GM23338 (cell line): ENCODE results near the gene RAD51B. TPM values are rescaled to one million over a fixed set of nuclear protein-coding genes. Genes with fewer than 3 reads are reported as not detected.

Experiments
- ATAC-seq: fragments of 200-7000 bp; cut with Tn5 transposase; 3 replicates; pipeline ENCODE4 v1.9.1; 2020
- DNase-seq: peaks from one replicate; pipeline ENCODE4 v3.0.0-alpha.2; 2015; ENCODE audit warnings: low spot score
- H2AFZ ChIP-seq: fragments of 200-600 bp; sonication (generic); 2 replicates; pipeline ENCODE4 v1.8.0; 2016; ENCODE audit warnings: antibody characterized with exemption, mild to moderate bottlenecking, moderate library complexity
- H3F3A ChIP-seq: fragments of 200-600 bp; sonication (generic); replicated peaks from 2 replicates; pipeline ENCODE4 v1.8.0; 2017; ENCODE audit warnings: antibody characterized with exemption, mixed run types, low read depth
- H3K27ac ChIP-seq: fragments of 200-600 bp; sonication (generic); 2 replicates; pipeline ENCODE4 v1.6.1; 2016; ENCODE audit warnings: low read depth
- H3K27me3 ChIP-seq: fragments of 200-600 bp; sonication (generic); 2 replicates; pipeline ENCODE4 v1.8.0; 2016; ENCODE audit warnings: mild to moderate bottlenecking, mixed run types, moderate library complexity; ENCODE audit not compliant: insufficient read depth
- H3K36me3 ChIP-seq: fragments of 200-600 bp; sonication (generic); 2 replicates; pipeline ENCODE4 v1.8.0; 2016; ENCODE audit warnings: mild to moderate bottlenecking; ENCODE audit not compliant: insufficient read depth
- H3K4me1 ChIP-seq: fragments of 200-600 bp; sonication (generic); 2 replicates; pipeline ENCODE4 v1.8.0; 2016; ENCODE audit warnings: mild to moderate bottlenecking, moderate library complexity; ENCODE audit not compliant: insufficient read depth
- H3K4me2 ChIP-seq: fragments of 200-600 bp; sonication (generic); 2 replicates; pipeline ENCODE4 v1.7.1; 2017; ENCODE audit warnings: mixed run types
- H3K4me3 ChIP-seq: fragments of 200-600 bp; sonication (generic); 2 replicates; pipeline ENCODE4 v1.6.1; 2016; ENCODE audit warnings: mixed run types
- H3K79me2 ChIP-seq: fragments of 200-600 bp; sonication (generic); replicated peaks from 2 replicates; pipeline ENCODE4 v1.8.0; 2017; ENCODE audit warnings: mild to moderate bottlenecking; ENCODE audit not compliant: insufficient read depth
- H3K9me2 ChIP-seq: fragments of 200-600 bp; sonication (generic); 2 replicates; pipeline ENCODE4 v1.8.0; 2017; ENCODE audit not compliant: insufficient read depth
- H4K20me1 ChIP-seq: fragments of 200-600 bp; sonication (generic); replicated peaks from 2 replicates; pipeline ENCODE4 v1.8.0; 2017; ENCODE audit warnings: mild to moderate bottlenecking; ENCODE audit not compliant: insufficient read depth
- H3K27ac Mint-ChIP-seq: 2 replicates; pipeline ENCODE4 v1.8.0; 2020; ENCODE audit warnings: inconsistent platforms, mild to moderate bottlenecking, moderate library complexity, mixed read lengths
- H3K27me3 Mint-ChIP-seq: 3 replicates; pipeline ENCODE4 v1.8.0; 2022; ENCODE audit warnings: low read depth, mild to moderate bottlenecking, moderate library complexity, mixed read lengths, inconsistent platforms; ENCODE audit not compliant: insufficient read depth, poor library complexity
- H3K36me3 Mint-ChIP-seq: 3 replicates; pipeline ENCODE4 v1.8.0; 2021; ENCODE audit warnings: low read depth, mild to moderate bottlenecking, inconsistent platforms, moderate library complexity, mixed read lengths
- H3K4me1 Mint-ChIP-seq: 3 replicates; pipeline ENCODE4 v1.8.0; 2020; ENCODE audit warnings: mild to moderate bottlenecking, inconsistent platforms, mixed read lengths
- H3K4me3 Mint-ChIP-seq: 3 replicates; pipeline ENCODE4 v1.8.0; 2021; ENCODE audit warnings: moderate library complexity, mild to moderate bottlenecking, inconsistent platforms, mixed read lengths
- H3K9me3 Mint-ChIP-seq: 3 replicates; pipeline ENCODE4 v1.8.0; 2020; ENCODE audit warnings: moderate library complexity, mild to moderate bottlenecking, inconsistent platforms, mixed read lengths
- CREB1 ChIP-seq: fragments of 250-450 bp; sonication (Bioruptor Pico); IDR thresholded peaks from 2 replicates; pipeline ENCODE4 v1.5.0; 2020; ENCODE audit warnings: low read depth, mild to moderate bottlenecking, moderate library complexity
- EZH2phosphoT487 ChIP-seq: fragments of 200-600 bp; sonication (generic); IDR thresholded peaks from one replicate; pipeline ENCODE4 v1.8.1; 2018; ENCODE audit warnings: antibody characterized with exemption; ENCODE audit not compliant: unreplicated experiment
- JUNB ChIP-seq: IDR thresholded peaks from one replicate; pipeline ENCODE4 v1.6.1; 2016; ENCODE audit warnings: antibody characterized with exemption; ENCODE audit not compliant: unreplicated experiment
- NANOG ChIP-seq: IDR thresholded peaks from 2 replicates; pipeline ENCODE4 v1.6.1; 2016; ENCODE audit warnings: antibody characterized with exemption, borderline replicate concordance
- POLR2AphosphoS5 ChIP-seq: IDR thresholded peaks from 2 replicates; pipeline ENCODE4 v1.6.1; 2016; ENCODE audit warnings: antibody characterized with exemption, low read depth
- ZNF331 ChIP-seq: fragments of 250-450 bp; sonication (Bioruptor Pico); IDR thresholded peaks from 2 replicates; pipeline ENCODE4 v1.5.0; 2020; ENCODE audit warnings: low read depth, mild to moderate bottlenecking, moderate library complexity
- polyA plus RNA-seq: library from polyadenylated mRNA; unstranded; fragments of >200 nt; fragmentation: Nextera tagmentation; extraction: Ambion mirVana; gene quantifications from 2 replicates; pipeline ENCODE4 v1.2.1, GENCODE V29; 2016
- total RNA-seq: library from RNA; depleted of rRNA; stranded (reverse); fragments of >200 nt; shearing (Covaris generic); gene quantifications from 2 replicates; pipeline ENCODE4 v1.2.3, GENCODE V29; 2014
- TF ChIP-seq, protein P1 (sequence below): IDR thresholded peaks from one replicate; pipeline ENCODE4 v1.6.1; 2018; ENCODE audit warnings: antibody characterized with exemption; ENCODE audit not compliant: unreplicated experiment
- TF ChIP-seq, protein P2 (sequence below): IDR thresholded peaks from 2 replicates; pipeline ENCODE4 v1.6.1; 2016; ENCODE audit warnings: antibody characterized with exemption
- TF ChIP-seq, protein P3 (sequence below): fragments of 250-450 bp; sonication (Bioruptor Pico); IDR thresholded peaks from 2 replicates; pipeline ENCODE4 v1.5.0; 2020; ENCODE audit warnings: mild to moderate bottlenecking, moderate library complexity

RAD51B gene
- total and polyA plus RNA-seq, 2 experiments from 2014 or later = 15.7 to 29.1 TPM

DNA sequence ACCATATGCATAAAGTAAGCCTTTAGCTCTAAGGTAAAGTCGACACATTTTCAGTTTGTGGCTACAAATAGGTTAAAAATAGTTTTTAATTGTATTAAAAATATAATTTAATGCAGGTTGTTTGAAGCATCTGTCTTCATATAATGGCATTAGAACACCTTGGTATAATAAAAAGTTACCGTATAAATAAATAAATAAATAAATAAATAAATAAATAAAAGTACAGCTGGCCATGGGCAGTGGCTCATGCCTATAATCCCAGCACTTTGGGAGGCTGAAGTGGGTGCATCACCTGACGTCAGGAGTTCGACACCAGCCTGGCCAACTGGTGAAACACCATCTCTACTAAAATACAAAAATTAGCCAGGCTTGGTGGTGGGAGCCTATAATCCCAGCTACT is 18.8 kb upstream of the RAD51B start (continued):
- TF ChIP-seq, protein P1, sequence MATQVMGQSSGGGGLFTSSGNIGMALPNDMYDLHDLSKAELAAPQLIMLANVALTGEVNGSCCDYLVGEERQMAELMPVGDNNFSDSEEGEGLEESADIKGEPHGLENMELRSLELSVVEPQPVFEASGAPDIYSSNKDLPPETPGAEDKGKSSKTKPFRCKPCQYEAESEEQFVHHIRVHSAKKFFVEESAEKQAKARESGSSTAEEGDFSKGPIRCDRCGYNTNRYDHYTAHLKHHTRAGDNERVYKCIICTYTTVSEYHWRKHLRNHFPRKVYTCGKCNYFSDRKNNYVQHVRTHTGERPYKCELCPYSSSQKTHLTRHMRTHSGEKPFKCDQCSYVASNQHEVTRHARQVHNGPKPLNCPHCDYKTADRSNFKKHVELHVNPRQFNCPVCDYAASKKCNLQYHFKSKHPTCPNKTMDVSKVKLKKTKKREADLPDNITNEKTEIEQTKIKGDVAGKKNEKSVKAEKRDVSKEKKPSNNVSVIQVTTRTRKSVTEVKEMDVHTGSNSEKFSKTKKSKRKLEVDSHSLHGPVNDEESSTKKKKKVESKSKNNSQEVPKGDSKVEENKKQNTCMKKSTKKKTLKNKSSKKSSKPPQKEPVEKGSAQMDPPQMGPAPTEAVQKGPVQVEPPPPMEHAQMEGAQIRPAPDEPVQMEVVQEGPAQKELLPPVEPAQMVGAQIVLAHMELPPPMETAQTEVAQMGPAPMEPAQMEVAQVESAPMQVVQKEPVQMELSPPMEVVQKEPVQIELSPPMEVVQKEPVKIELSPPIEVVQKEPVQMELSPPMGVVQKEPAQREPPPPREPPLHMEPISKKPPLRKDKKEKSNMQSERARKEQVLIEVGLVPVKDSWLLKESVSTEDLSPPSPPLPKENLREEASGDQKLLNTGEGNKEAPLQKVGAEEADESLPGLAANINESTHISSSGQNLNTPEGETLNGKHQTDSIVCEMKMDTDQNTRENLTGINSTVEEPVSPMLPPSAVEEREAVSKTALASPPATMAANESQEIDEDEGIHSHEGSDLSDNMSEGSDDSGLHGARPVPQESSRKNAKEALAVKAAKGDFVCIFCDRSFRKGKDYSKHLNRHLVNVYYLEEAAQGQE = no peak
- TF ChIP-seq EZH2phosphoT487 = no peak
- TF ChIP-seq CREB1 (CRISPR knock-in tag) = no peak
- TF ChIP-seq POLR2AphosphoS5 = no peak
- no peak for TF ChIP-seq ZNF331

DNA sequence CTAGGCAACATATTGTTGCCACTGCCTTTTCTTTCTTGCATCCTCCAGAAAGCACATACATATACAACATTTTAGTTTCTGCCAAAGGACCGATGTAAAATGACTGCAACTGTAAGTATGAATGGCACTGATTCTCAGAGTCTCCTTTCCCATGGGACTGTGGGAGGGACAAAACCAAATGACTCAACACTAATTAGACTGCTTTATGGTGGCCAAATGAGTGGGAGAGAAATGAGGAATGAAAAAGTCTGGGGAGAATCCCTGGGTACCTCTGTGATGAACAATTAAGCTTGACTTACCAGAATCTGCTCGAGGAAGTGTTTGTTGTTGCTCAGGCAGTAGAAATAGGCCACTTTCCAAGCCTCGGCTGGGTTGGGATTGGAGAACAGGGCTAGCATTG is 13.3 kb upstream of the RAD51B start:
- no peaks in the 10 kb centered on the region for H3K4me1 Mint-ChIP-seq
- no peaks in the 10 kb centered on the region for H3K27me3 Mint-ChIP-seq

More for the DNA sequence above, 13.3 kb upstream of the RAD51B start:
- Mint-ChIP-seq H3K4me3 (no peak overlapping the region), H3K9me3 (no peaks in the 10 kb centered on the region), H3K27ac (no peak overlapping the region), H3K36me3 (peaks cover 74% of the 10 kb centered on the region)
- peaks cover 30% of the 10 kb centered on the region for H3K36me3 ChIP-seq
- H3K4me3 ChIP-seq = no peak overlapping the region
- H3K27me3 ChIP-seq = no peaks in the 10 kb centered on the region
- no peaks in the 10 kb centered on the region for H3K4me1 ChIP-seq
- TF ChIP-seq JUNB (no peak), EZH2phosphoT487 (no peak), NANOG (no peak), CREB1 (CRISPR knock-in tag) (no peak)
- TF ChIP-seq, protein P2, sequence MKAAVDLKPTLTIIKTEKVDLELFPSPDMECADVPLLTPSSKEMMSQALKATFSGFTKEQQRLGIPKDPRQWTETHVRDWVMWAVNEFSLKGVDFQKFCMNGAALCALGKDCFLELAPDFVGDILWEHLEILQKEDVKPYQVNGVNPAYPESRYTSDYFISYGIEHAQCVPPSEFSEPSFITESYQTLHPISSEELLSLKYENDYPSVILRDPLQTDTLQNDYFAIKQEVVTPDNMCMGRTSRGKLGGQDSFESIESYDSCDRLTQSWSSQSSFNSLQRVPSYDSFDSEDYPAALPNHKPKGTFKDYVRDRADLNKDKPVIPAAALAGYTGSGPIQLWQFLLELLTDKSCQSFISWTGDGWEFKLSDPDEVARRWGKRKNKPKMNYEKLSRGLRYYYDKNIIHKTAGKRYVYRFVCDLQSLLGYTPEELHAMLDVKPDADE = no peak
- TF ChIP-seq, protein P3, sequence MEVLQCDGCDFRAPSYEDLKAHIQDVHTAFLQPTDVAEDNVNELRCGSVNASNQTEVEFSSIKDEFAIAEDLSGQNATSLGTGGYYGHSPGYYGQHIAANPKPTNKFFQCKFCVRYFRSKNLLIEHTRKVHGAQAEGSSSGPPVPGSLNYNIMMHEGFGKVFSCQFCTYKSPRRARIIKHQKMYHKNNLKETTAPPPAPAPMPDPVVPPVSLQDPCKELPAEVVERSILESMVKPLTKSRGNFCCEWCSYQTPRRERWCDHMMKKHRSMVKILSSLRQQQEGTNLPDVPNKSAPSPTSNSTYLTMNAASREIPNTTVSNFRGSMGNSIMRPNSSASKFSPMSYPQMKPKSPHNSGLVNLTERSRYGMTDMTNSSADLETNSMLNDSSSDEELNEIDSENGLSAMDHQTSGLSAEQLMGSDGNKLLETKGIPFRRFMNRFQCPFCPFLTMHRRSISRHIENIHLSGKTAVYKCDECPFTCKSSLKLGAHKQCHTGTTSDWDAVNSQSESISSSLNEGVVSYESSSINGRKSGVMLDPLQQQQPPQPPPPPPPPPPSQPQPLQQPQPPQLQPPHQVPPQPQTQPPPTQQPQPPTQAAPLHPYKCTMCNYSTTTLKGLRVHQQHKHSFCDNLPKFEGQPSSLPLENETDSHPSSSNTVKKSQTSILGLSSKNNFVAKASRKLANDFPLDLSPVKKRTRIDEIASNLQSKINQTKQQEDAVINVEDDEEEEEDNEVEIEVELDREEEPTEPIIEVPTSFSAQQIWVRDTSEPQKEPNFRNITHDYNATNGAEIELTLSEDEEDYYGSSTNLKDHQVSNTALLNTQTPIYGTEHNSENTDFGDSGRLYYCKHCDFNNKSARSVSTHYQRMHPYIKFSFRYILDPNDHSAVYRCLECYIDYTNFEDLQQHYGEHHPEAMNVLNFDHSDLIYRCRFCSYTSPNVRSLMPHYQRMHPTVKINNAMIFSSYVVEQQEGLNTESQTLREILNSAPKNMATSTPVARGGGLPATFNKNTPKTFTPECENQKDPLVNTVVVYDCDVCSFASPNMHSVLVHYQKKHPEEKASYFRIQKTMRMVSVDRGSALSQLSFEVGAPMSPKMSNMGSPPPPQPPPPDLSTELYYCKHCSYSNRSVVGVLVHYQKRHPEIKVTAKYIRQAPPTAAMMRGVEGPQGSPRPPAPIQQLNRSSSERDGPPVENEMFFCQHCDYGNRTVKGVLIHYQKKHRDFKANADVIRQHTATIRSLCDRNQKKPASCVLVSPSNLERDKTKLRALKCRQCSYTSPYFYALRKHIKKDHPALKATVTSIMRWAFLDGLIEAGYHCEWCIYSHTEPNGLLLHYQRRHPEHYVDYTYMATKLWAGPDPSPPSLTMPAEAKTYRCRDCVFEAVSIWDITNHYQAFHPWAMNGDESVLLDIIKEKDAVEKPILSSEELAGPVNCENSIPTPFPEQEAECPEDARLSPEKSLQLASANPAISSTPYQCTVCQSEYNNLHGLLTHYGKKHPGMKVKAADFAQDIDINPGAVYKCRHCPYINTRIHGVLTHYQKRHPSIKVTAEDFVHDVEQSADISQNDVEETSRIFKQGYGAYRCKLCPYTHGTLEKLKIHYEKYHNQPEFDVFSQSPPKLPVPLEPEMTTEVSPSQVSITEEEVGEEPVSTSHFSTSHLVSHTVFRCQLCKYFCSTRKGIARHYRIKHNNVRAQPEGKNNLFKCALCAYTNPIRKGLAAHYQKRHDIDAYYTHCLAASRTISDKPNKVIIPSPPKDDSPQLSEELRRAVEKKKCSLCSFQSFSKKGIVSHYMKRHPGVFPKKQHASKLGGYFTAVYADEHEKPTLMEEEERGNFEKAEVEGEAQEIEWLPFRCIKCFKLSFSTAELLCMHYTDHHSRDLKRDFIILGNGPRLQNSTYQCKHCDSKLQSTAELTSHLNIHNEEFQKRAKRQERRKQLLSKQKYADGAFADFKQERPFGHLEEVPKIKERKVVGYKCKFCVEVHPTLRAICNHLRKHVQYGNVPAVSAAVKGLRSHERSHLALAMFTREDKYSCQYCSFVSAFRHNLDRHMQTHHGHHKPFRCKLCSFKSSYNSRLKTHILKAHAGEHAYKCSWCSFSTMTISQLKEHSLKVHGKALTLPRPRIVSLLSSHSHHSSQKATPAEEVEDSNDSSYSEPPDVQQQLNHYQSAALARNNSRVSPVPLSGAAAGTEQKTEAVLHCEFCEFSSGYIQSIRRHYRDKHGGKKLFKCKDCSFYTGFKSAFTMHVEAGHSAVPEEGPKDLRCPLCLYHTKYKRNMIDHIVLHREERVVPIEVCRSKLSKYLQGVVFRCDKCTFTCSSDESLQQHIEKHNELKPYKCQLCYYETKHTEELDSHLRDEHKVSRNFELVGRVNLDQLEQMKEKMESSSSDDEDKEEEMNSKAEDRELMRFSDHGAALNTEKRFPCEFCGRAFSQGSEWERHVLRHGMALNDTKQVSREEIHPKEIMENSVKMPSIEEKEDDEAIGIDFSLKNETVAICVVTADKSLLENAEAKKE (CRISPR knock-in tag) = no peak
- TF ChIP-seq, protein P1 = no peak
- DNase-seq (no peak), ATAC-seq (no peak)
- H3K9me2 ChIP-seq = no peaks in the 10 kb centered on the region
- H3K27ac ChIP-seq = no peak overlapping the region
- no peak overlapping the region for H3K4me2 ChIP-seq
- 0 out of 2 replicates have a peak, but pooled peaks cover 4% of the 10 kb centered on the region for H4K20me1 ChIP-seq
- H2AFZ ChIP-seq = no peak overlapping the region
- H3F3A ChIP-seq = no peaks in the 10 kb centered on the region
- H3K79me2 ChIP-seq = no peaks in the 10 kb centered on the region
